ENCODE results near the gene GARRE1. TPM values are rescaled to one million over a fixed set of nuclear protein-coding genes. Genes with fewer than 3 reads are reported as not detected.

GARRE1 gene
- total RNA-seq, 2 donors from 2014 or later, result 17.9 to 29.5 TPM

- WGBS, result 41% methylated on average over 2 of the region's 2 CpGs
- TF ChIP-seq POLR2AphosphoS5 (IDR thresholded peaks at IDR 0.05), result no peak
- TF ChIP-seq CTCF (IDR thresholded peaks at IDR 0.05), result no peak
- TF ChIP-seq POLR2A (IDR thresholded peaks at IDR 0.05), result no peak
- Histone ChIP-seq H3K36me3 (peaks cover 0 to 7% of the 10 kb centered on the region in 2 donors), H3K27me3 (replicated peaks; ENCODE audit: insufficient read depth) (no peaks in the 10 kb centered on the region), H3K4me3 (no peak overlapping the region), H3K27ac (peak overlapping the region in 1 of 2 donors; percentile 18), H3K4me1 (replicated peaks) (peaks cover 8% of the 10 kb centered on the region), H3K9me3 (no peaks in the 10 kb centered on the region)
- DNase-seq (ENCODE audit: low spot score), result no peak
- intact Hi-C loops (cut with DNase I), result no loop called here
Measured at GRCh38 chr19:34218818-34219164, 35.6 kb upstream of the GARRE1 start.

GRCh38 chr19:34220472-34221063 lies 33.8 kb upstream of the GARRE1 start:
- H3K4me1 ChIP-seq (replicated peaks), result peaks cover 8% of the 10 kb centered on the region
- H3K4me3 ChIP-seq, result no peak overlapping the region
- H3K27ac ChIP-seq, result no peak overlapping the region
- DNase-seq (ENCODE audit: low spot score), result peak; percentile 57
- H3K27me3 ChIP-seq (replicated peaks; ENCODE audit: insufficient read depth), result no peaks in the 10 kb centered on the region
- no peaks in the 10 kb centered on the region for H3K9me3 ChIP-seq
- peaks cover 0 to 7% of the 10 kb centered on the region in 2 donors for H3K36me3 ChIP-seq
- TF ChIP-seq POLR2A (IDR thresholded peaks at IDR 0.05), result no peak
- TF ChIP-seq CTCF (IDR thresholded peaks at IDR 0.05), result peak; percentile 12 to 73 (median 58)
- peak; percentile 35 for TF ChIP-seq POLR2AphosphoS5 (IDR thresholded peaks at IDR 0.05)
- intact Hi-C loops (cut with DNase I), result no loop called here
- WGBS, result 63% methylated on average over 4 of the region's 4 CpGs

- no peak for DNase-seq (ENCODE audit: low spot score)
- Histone ChIP-seq H3K4me3 (no peak overlapping the region), H3K9me3 (peaks cover 5% of the 10 kb centered on the region), H3K36me3 (peaks cover 0 to 7% of the 10 kb centered on the region in 2 donors), H3K27ac (no peak overlapping the region), H3K4me1 (replicated peaks) (peaks cover 8% of the 10 kb centered on the region), H3K27me3 (replicated peaks; ENCODE audit: insufficient read depth) (no peaks in the 10 kb centered on the region)
- intact Hi-C loops (cut with DNase I), result no loop called here
- 42% methylated on average over 1 of the region's 1 CpG for WGBS
- no peak for TF ChIP-seq POLR2AphosphoS5 (IDR thresholded peaks at IDR 0.05)
- TF ChIP-seq POLR2A (IDR thresholded peaks at IDR 0.05), result no peak
- TF ChIP-seq CTCF (IDR thresholded peaks at IDR 0.05), result no peak
Measured at GRCh38 chr19:34222386-34222785, 32.0 kb upstream of the GARRE1 start.

- intact Hi-C loops (cut with DNase I), result no loop called here
- Histone ChIP-seq H3K4me3 (no peak overlapping the region), H3K27ac (no peak overlapping the region), H3K4me1 (replicated peaks) (no peaks in the 10 kb centered on the region), H3K9me3 (peaks cover 5% of the 10 kb centered on the region), H3K27me3 (replicated peaks; ENCODE audit: insufficient read depth) (no peaks in the 10 kb centered on the region), H3K36me3 (peaks cover 0 to 7% of the 10 kb centered on the region in 2 donors)
- 78% methylated on average over 2 of the region's 2 CpGs for WGBS
- no peak for DNase-seq (ENCODE audit: low spot score)
- no peak for TF ChIP-seq POLR2A (IDR thresholded peaks at IDR 0.05)
- no peak for TF ChIP-seq CTCF (IDR thresholded peaks at IDR 0.05)
- no peak for TF ChIP-seq POLR2AphosphoS5 (IDR thresholded peaks at IDR 0.05)
Measured at GRCh38 chr19:34224996-34225658, 29.2 kb upstream of the GARRE1 start.

- Histone ChIP-seq H3K4me1 (replicated peaks) (no peaks in the 10 kb centered on the region), H3K27me3 (replicated peaks; ENCODE audit: insufficient read depth) (no peaks in the 10 kb centered on the region), H3K9me3 (peaks cover 5% of the 10 kb centered on the region), H3K36me3 (peaks cover 0 to 7% of the 10 kb centered on the region in 2 donors), H3K4me3 (no peak overlapping the region), H3K27ac (no peak overlapping the region)
- intact Hi-C loops (cut with DNase I), result no loop called here
- no peak for DNase-seq (ENCODE audit: low spot score)
- TF ChIP-seq POLR2AphosphoS5 (IDR thresholded peaks at IDR 0.05) (no peak), CTCF (IDR thresholded peaks at IDR 0.05) (no peak), POLR2A (IDR thresholded peaks at IDR 0.05) (no peak)
Measured at GRCh38 chr19:34225659-34226015, 28.7 kb upstream of the GARRE1 start.
